ENCODE data around the gene CALD1. TPM values are rescaled to one million over a fixed set of nuclear protein-coding genes. Genes with fewer than 3 reads are reported as not detected.

The CALD1 gene
- total and polyA plus RNA-seq, 2 experiments from 2014 or later, result 132 to 842 TPM

DNA sequence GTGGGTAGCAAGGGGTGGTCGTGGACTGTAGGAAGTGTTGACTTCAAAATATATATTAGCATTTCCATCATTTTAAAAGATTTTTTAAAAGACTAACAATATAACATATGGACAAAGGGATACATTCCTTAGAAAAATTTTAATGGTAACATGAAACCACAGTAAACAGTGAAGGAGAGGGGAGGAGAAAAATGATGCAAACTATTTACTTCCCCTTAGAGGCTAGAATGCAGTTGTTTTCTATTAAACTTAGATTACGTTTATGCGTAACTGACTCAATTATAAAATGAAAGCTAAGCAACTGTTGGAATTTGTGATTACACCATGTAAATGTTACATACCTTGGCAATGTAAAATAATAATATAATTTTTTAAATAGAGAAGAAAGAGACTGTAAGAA, 41.3 kb downstream of the CALD1 start (continued):
- TF ChIP-seq REST (IDR thresholded peaks at IDR 0.05; ENCODE audit: unreplicated experiment) (no peak), CREB1 (CRISPR knock-in tag; IDR thresholded peaks at IDR 0.05; ENCODE audit: low read depth) (no peak), EZH2 (IDR thresholded peaks at IDR 0.05; ENCODE audit: low read depth, unreplicated experiment) (no peak), ZNF114 (CRISPR knock-in tag; IDR thresholded peaks at IDR 0.05) (no peak), JUNB (IDR thresholded peaks at IDR 0.05; ENCODE audit: unreplicated experiment) (no peak), POLR2AphosphoS5 (IDR thresholded peaks at IDR 0.05; ENCODE audit: low read depth) (no peak), NANOG (IDR thresholded peaks at IDR 0.05; ENCODE audit: borderline replicate concordance) (no peak)

- Histone ChIP-seq H3K36me3 (ENCODE audit: insufficient read depth) (no peaks in the 10 kb centered on the region), H3K4me3 (no peak overlapping the region), H3K9me2 (ENCODE audit: insufficient read depth) (no peaks in the 10 kb centered on the region; the same call in none of the 2 replicates), H3K4me2 (no peak overlapping the region), H3K4me1 (ENCODE audit: insufficient read depth) (0 out of 2 replicates have a peak, but pooled peaks cover 15% of the 10 kb centered on the region), H2AFZ (no peak overlapping the region), H4K20me1 (replicated peaks; ENCODE audit: insufficient read depth) (no peaks in the 10 kb centered on the region), H3K79me2 (replicated peaks; ENCODE audit: insufficient read depth) (peaks cover 21% of the 10 kb centered on the region), H3F3A (replicated peaks; ENCODE audit: low read depth) (no peaks in the 10 kb centered on the region), H3K27ac (ENCODE audit: low read depth) (no peak overlapping the region), H3K27me3 (ENCODE audit: insufficient read depth) (no peaks in the 10 kb centered on the region)
- Mint-ChIP-seq H3K27me3 (ENCODE audit: insufficient read depth, low read depth, poor library complexity) (no peaks in the 10 kb centered on the region), H3K36me3 (ENCODE audit: low read depth) (peaks cover 4% of the 10 kb centered on the region; the same call in 1 of the 3 replicates), H3K4me3 (no peak overlapping the region), H3K9me3 (no peaks in the 10 kb centered on the region), H3K4me1 (peaks cover 3% of the 10 kb centered on the region; the same call in 2 of the 3 replicates), H3K27ac (no peak overlapping the region)
- DNase-seq (ENCODE audit: low spot score), result no peak
- ATAC-seq, result no peak
- TF ChIP-seq STAT1 (IDR thresholded peaks at IDR 0.05; ENCODE audit: unreplicated experiment) (no peak), EZH2 (IDR thresholded peaks at IDR 0.05; ENCODE audit: low read depth, unreplicated experiment) (no peak), NANOG (IDR thresholded peaks at IDR 0.05; ENCODE audit: borderline replicate concordance) (no peak), EZH2phosphoT487 (IDR thresholded peaks at IDR 0.05; ENCODE audit: unreplicated experiment) (no peak), CREB1 (CRISPR knock-in tag; IDR thresholded peaks at IDR 0.05; ENCODE audit: low read depth) (no peak), ZNF114 (CRISPR knock-in tag; IDR thresholded peaks at IDR 0.05) (no peak), CTCF (conservative IDR thresholded peaks at IDR 0.05; ENCODE audit: low read depth in 2 of 2) (no peak)
Measured at GRCh38 chr7:134823400-134823799, 44.0 kb downstream of the CALD1 start.

Data from GM23338 (cell line).